PC-9 (cell line): Measurements from ENCODE around the gene COL15A1.

Source experiments
- CTCF ChIP-seq: fragments of 200-600 bp; sonication (generic); conservative IDR thresholded peaks from 2 replicates; pipeline ENCODE4 v1.6.1; 2017; ENCODE audit warnings: mixed run types, antibody characterized with exemption, mild to moderate bottlenecking, moderate library complexity
- EZH2 ChIP-seq: fragments of 200-600 bp; sonication (generic); IDR thresholded peaks from 2 replicates; pipeline ENCODE4 v1.8.0; 2017; ENCODE audit warnings: antibody characterized with exemption, low read depth

GRCh38 chr9:98989036-98990000 lies 45.6 kb downstream of the COL15A1 start:
- TF ChIP-seq CTCF (peak; percentile 55), EZH2 (no peak)
